Prostate gland (tissue), 2 donors: ENCODE data around the gene PTBP3. TPM values are rescaled to one million over a fixed set of nuclear protein-coding genes. Genes with fewer than 3 reads are reported as not detected.

Source experiments
- DNase-seq: peaks from one replicate; pipeline ENCODE4 v3.0.0-alpha.2; 2019; ENCODE audit warnings: low spot score
- H3K27ac ChIP-seq, 2 donors: fragments of 200-600 bp; sonication (generic); 2 replicates each; pipeline ENCODE4 v1.5.1; 2017 to 2019
- H3K27me3 ChIP-seq: fragments of 200-600 bp; sonication (generic); replicated peaks from 2 replicates; pipeline ENCODE4 v1.5.1; 2019; ENCODE audit not compliant: insufficient read depth
- H3K36me3 ChIP-seq, 2 donors: fragments of 200-600 bp; sonication (generic); 1 replicate in 1 of 2; 2 replicates in 1 of 2; pipeline versions ENCODE4 v1.5.1 to v1.8.1; 2017 to 2019
- H3K4me1 ChIP-seq: fragments of 200-600 bp; sonication (generic); replicated peaks from 2 replicates; pipeline ENCODE4 v1.5.1; 2019
- H3K4me3 ChIP-seq, 2 donors: fragments of 200-600 bp; sonication (generic); 2 replicates each; pipeline ENCODE4 v1.5.1; 2017 to 2019
- H3K9me3 ChIP-seq: fragments of 200-600 bp; sonication (generic); 2 replicates; pipeline ENCODE4 v1.5.1; 2017
- CTCF ChIP-seq, 4 experiments: fragments of 200-600 bp in 2 of 4; fragments of 450-650 bp in 2 of 4; sonication (generic) in 2 of 4; IDR thresholded peaks; 1 replicate in 3 of 4; 2 replicates in 1 of 4; pipeline ENCODE4 v1.5.1; 2016 to 2019; ENCODE audit warnings: antibody characterized with exemption in 4 of 4, mild to moderate bottlenecking in 2 of 4, moderate library complexity in 2 of 4
- POLR2A ChIP-seq: fragments of 450-650 bp; IDR thresholded peaks from one replicate; pipeline ENCODE4 v1.6.1; 2016; ENCODE audit warnings: antibody characterized with exemption, mild to moderate bottlenecking
- POLR2AphosphoS5 ChIP-seq: sonication (generic); formaldehyde crosslinking; IDR thresholded peaks from one replicate; pipeline ENCODE4 v1.6.1; 2017; ENCODE audit warnings: antibody characterized with exemption
- WGBS: methylation state at CpG from one replicate; pipeline ENCODE4 v1.1.5; 2018; 5-methylcytosine and 5-hydroxymethylcytosine counted together
- intact Hi-C: fragments of 100-400 bp; cut with DNase I; formaldehyde crosslinking; loops from one replicate; pipeline ENCODE4 v1.14.2; 2022
- total RNA-seq, 2 donors: library from RNA; depleted of rRNA; stranded (reverse); fragments of >200 nt; gene quantifications; one replicate each; pipeline ENCODE4 v1.1.0, GENCODE V29; 2016

PTBP3 gene
- total RNA-seq, 2 donors from 2014 or later, result 56.6 to 140 TPM

GRCh38 chr9:112261133-112261532 lies 72.3 kb downstream of the PTBP3 start:
- Histone ChIP-seq H3K27me3 (no peaks in the 10 kb centered on the region), H3K27ac (no peak overlapping the region), H3K9me3 (no peaks in the 10 kb centered on the region), H3K4me3 (no peak overlapping the region), H3K4me1 (no peaks in the 10 kb centered on the region), H3K36me3 (no peaks in the 10 kb centered on the region)
- no peak for DNase-seq
- TF ChIP-seq CTCF (IDR thresholded peaks at IDR 0.05), result no peak
- TF ChIP-seq POLR2AphosphoS5, result no peak
- no peak for TF ChIP-seq POLR2A
- 92% methylated on average over 5 of the region's 5 CpGs for WGBS
- intact Hi-C loops, result no loop called here

- no peak for DNase-seq
- intact Hi-C loops, result no loop called here
- no peak overlapping the region for H3K4me3 ChIP-seq
- H3K27ac ChIP-seq, result no peak overlapping the region
- no peaks in the 10 kb centered on the region for H3K27me3 ChIP-seq
- no peaks in the 10 kb centered on the region for H3K9me3 ChIP-seq
- no peaks in the 10 kb centered on the region for H3K36me3 ChIP-seq
- WGBS, result 96% methylated on average over 2 of the region's 2 CpGs
- no peaks in the 10 kb centered on the region for H3K4me1 ChIP-seq
- TF ChIP-seq POLR2AphosphoS5 (no peak), POLR2A (no peak), CTCF (IDR thresholded peaks at IDR 0.05) (no peak)
Observed at GRCh38 chr9:112258106-112258505, 75.3 kb downstream of the PTBP3 start.

- intact Hi-C loops, result no loop called here
- no peak overlapping the region for H3K27ac ChIP-seq
Observed at GRCh38 chr9:112252194-112252593, 81.2 kb downstream of the PTBP3 start.

GRCh38 chr9:112249277-112249676 lies 84.1 kb downstream of the PTBP3 start:
- TF ChIP-seq CTCF (IDR thresholded peaks at IDR 0.05) (no peak), POLR2AphosphoS5 (no peak), POLR2A (no peak)
- H3K27me3 ChIP-seq, result no peaks in the 10 kb centered on the region
- no peaks in the 10 kb centered on the region for H3K9me3 ChIP-seq
- intact Hi-C loops, result no loop called here
- H3K36me3 ChIP-seq, result no peaks in the 10 kb centered on the region
- DNase-seq, result no peak
- no peaks in the 10 kb centered on the region for H3K4me1 ChIP-seq
- WGBS, result 60% methylated on average over 1 of the region's 1 CpG
- no peak overlapping the region for H3K4me3 ChIP-seq
- no peak overlapping the region for H3K27ac ChIP-seq

More at GRCh38 chr9:112252194-112252593, 81.2 kb downstream of the PTBP3 start:
- H3K4me3 ChIP-seq, result no peak overlapping the region
- no peak for DNase-seq
- H3K9me3 ChIP-seq, result no peaks in the 10 kb centered on the region
- no peaks in the 10 kb centered on the region for H3K4me1 ChIP-seq
- TF ChIP-seq POLR2A (no peak), POLR2AphosphoS5 (no peak), CTCF (IDR thresholded peaks at IDR 0.05) (no peak)
- H3K36me3 ChIP-seq, result no peaks in the 10 kb centered on the region
- 79% methylated on average over 5 of the region's 5 CpGs for WGBS
- no peaks in the 10 kb centered on the region for H3K27me3 ChIP-seq

GRCh38 chr9:112248722-112249121 lies 84.7 kb downstream of the PTBP3 start:
- TF ChIP-seq CTCF (IDR thresholded peaks at IDR 0.05), result no peak
- no peak for TF ChIP-seq POLR2AphosphoS5
- TF ChIP-seq POLR2A, result no peak
- Histone ChIP-seq H3K27ac (no peak overlapping the region), H3K27me3 (no peaks in the 10 kb centered on the region), H3K4me3 (no peak overlapping the region), H3K36me3 (no peaks in the 10 kb centered on the region), H3K4me1 (no peaks in the 10 kb centered on the region), H3K9me3 (no peaks in the 10 kb centered on the region)
- DNase-seq, result no peak
- intact Hi-C loops, result no loop called here
- 97% methylated on average over 1 of the region's 1 CpG for WGBS
